GM12873 (cell line): ENCODE results near the gene CELF5.
A peak's percentile ranks its signal among the peaks of the same experiment; 100 is the strongest.

Source experiments
- CTCF ChIP-seq: IDR thresholded peaks from 2 replicates; pipeline ENCODE4 v1.5.1; 2012; ENCODE audit warnings: low read depth, mild to moderate bottlenecking, moderate library complexity, low read length, control low read depth; ENCODE audit not compliant: insufficient read depth; ENCODE audit errors: missing control alignments

The CELF5 gene

GRCh38 chr19:3338541-3339181 is 114.2 kb downstream of the CELF5 start:
- no peak for TF ChIP-seq CTCF

- TF ChIP-seq CTCF = no peak
These were observed 115.9 kb downstream of the CELF5 start for GRCh38 chr19:3340340-3340739.

- no peak for TF ChIP-seq CTCF
These were observed 117.8 kb downstream of the CELF5 start for GRCh38 chr19:3342246-3342645.

- TF ChIP-seq CTCF = peak; percentile 26
These were observed 119.4 kb downstream of the CELF5 start for GRCh38 chr19:3343619-3344502.

- TF ChIP-seq CTCF = no peak
These were observed 120.4 kb downstream of the CELF5 start for GRCh38 chr19:3344608-3345598.

- no peak for TF ChIP-seq CTCF
These were observed 121.5 kb downstream of the CELF5 start for GRCh38 chr19:3345850-3346460.
